ENCODE results near the gene HDAC7. TPM values are rescaled to one million over a fixed set of nuclear protein-coding genes. Genes with fewer than 3 reads are reported as not detected.
"Not testable (repeated sequence)": the region's sequence is repeated elsewhere in the genome, so short reads cannot be mapped to it uniquely, and the experiment has no call there.

The HDAC7 gene
- total RNA-seq, 2 experiments from 2014 or later: 180 to 207 TPM

- CTCF ChIA-PET: interaction anchor here (0.7 to 27.1 kb wide), 10 partner anchors 9 to 160 kb away, joined by 3 to 1049 read pairs (median 6); no protein-coding TSS in a partner anchor
- peaks cover 98% of the 10 kb centered on the region for H3K4me1 Mint-ChIP-seq (ENCODE audit: low read depth)
- ATAC-seq (no peak), DNase-seq (no peak)
- H3K27me3 Mint-ChIP-seq (ENCODE audit: low read depth): no peaks in the 10 kb centered on the region
- no peaks in the 10 kb centered on the region for H3K9me3 Mint-ChIP-seq (ENCODE audit: insufficient read depth)
- peak overlapping the region; percentile 90 for H3K27ac Mint-ChIP-seq
- POLR2A ChIA-PET: interaction anchor here (1.0 to 20.2 kb wide), 10 partner anchors 6 to 596 kb away, joined by 3 to 642 read pairs (median 7); partner anchors contain the start of genes HDAC7, RPAP3 and SENP1
- peaks cover 67% of the 10 kb centered on the region for H3K36me3 Mint-ChIP-seq (ENCODE audit: low read depth)
- peak overlapping the region; percentile 90 for H3K4me3 Mint-ChIP-seq
Observed at GRCh38 chr12:47811581-47812484, 7.9 kb downstream of the HDAC7 start.

- Mint-ChIP-seq H3K4me3 (peak overlapping the region; percentile 90), H3K27ac (peak overlapping the region; percentile 88), H3K36me3 (ENCODE audit: low read depth) (peaks cover 69% of the 10 kb centered on the region), H3K27me3 (ENCODE audit: low read depth) (no peaks in the 10 kb centered on the region), H3K4me1 (ENCODE audit: low read depth) (peaks cover 98% of the 10 kb centered on the region), H3K9me3 (ENCODE audit: insufficient read depth) (no peaks in the 10 kb centered on the region)
- DNase-seq (no peak), ATAC-seq (no peak)
- ChIA-PET CTCF (interaction anchor here (1.1 to 27.1 kb wide), 9 partner anchors 7 to 68 kb away, joined by 3 to 1049 read pairs (median 8); partner anchors contain the start of gene HDAC7), POLR2A (interaction anchor here (1.3 to 20.2 kb wide), 3 partner anchors 6 to 40 kb away, joined by 3 to 642 read pairs (median 272); partner anchors contain the start of gene HDAC7)
Observed at GRCh38 chr12:47811072-47811396, 8.7 kb downstream of the HDAC7 start.

GRCh38 chr12:47809518-47809917 is 10.2 kb downstream of the HDAC7 start:
- not testable (repeated sequence) for H3K27me3 Mint-ChIP-seq (ENCODE audit: low read depth); DNase-seq; ATAC-seq; H3K9me3 Mint-ChIP-seq (ENCODE audit: insufficient read depth)
- Mint-ChIP-seq H3K36me3 (ENCODE audit: low read depth) (peaks cover 72% of the 10 kb centered on the region), H3K4me1 (ENCODE audit: low read depth) (peaks cover 98% of the 10 kb centered on the region), H3K27ac (peak overlapping the region; percentile 88), H3K4me3 (peak overlapping the region; percentile 29)
- POLR2A ChIA-PET: interaction anchor here (0.8 to 20.2 kb wide), 4 partner anchors 7 to 592 kb away, joined by 3 to 642 read pairs (median 138); partner anchors contain the start of gene HDAC7
- CTCF ChIA-PET: interaction anchor here (1.2 to 27.1 kb wide), 8 partner anchors 8 to 67 kb away, joined by 3 to 1049 read pairs (median 9); partner anchors contain the start of gene HDAC7

GRCh38 chr12:47808574-47809365 is 10.9 kb downstream of the HDAC7 start:
- Mint-ChIP-seq H3K4me3 (peak overlapping the region; percentile 71), H3K27me3 (ENCODE audit: low read depth) (no peaks in the 10 kb centered on the region), H3K36me3 (ENCODE audit: low read depth) (peaks cover 67% of the 10 kb centered on the region), H3K4me1 (ENCODE audit: low read depth) (peaks cover 98% of the 10 kb centered on the region), H3K27ac (peak overlapping the region; percentile 91), H3K9me3 (ENCODE audit: insufficient read depth) (no peaks in the 10 kb centered on the region)
- POLR2A ChIA-PET: interaction anchor here (0.7 to 20.2 kb wide), 13 partner anchors 9 to 595 kb away, joined by 3 to 642 read pairs (median 5); partner anchors contain the start of genes HDAC7 and RPAP3
- peak; percentile 77 for DNase-seq
- peak; percentile 36 for ATAC-seq
- CTCF ChIA-PET: interaction anchor here (1.0 to 27.1 kb wide), 21 partner anchors 9 to 349 kb away, joined by 3 to 1049 read pairs (median 6); partner anchors contain the start of genes HDAC7, SLC48A1, TMEM106C and VDR

GRCh38 chr12:47808050-47808449 is 11.7 kb downstream of the HDAC7 start:
- Mint-ChIP-seq H3K27me3 (ENCODE audit: low read depth) (no peaks in the 10 kb centered on the region), H3K4me1 (ENCODE audit: low read depth) (peaks cover 98% of the 10 kb centered on the region), H3K9me3 (ENCODE audit: insufficient read depth) (no peaks in the 10 kb centered on the region), H3K27ac (peak overlapping the region; percentile 91), H3K36me3 (ENCODE audit: low read depth) (peaks cover 67% of the 10 kb centered on the region), H3K4me3 (peak overlapping the region; percentile 71)
- DNase-seq (peak; percentile 95), ATAC-seq (peak; percentile 60)
- ChIA-PET CTCF (interaction anchor here (0.6 to 27.1 kb wide), 24 partner anchors 10 to 1575 kb away, joined by 3 to 1049 read pairs (median 6); partner anchors contain the start of genes HDAC7, RPAP3, SLC48A1 and TMEM106C), POLR2A (interaction anchor here (0.7 to 20.2 kb wide), 14 partner anchors 9 to 594 kb away, joined by 3 to 642 read pairs (median 5); partner anchors contain the start of genes ASB8, HDAC7 and RPAP3)

GRCh38 chr12:47807338-47807737 is 12.4 kb downstream of the HDAC7 start:
- H3K4me1 Mint-ChIP-seq (ENCODE audit: low read depth): peaks cover 99% of the 10 kb centered on the region

GRCh38 chr12:47805417-47805816 is 14.3 kb downstream of the HDAC7 start:
- ChIA-PET POLR2A (interaction anchor here (0.7 to 20.2 kb wide), 3 partner anchors 12 to 69 kb away, joined by 3 to 642 read pairs (median 272); partner anchors contain the start of gene HDAC7), CTCF (interaction anchor here (1.0 to 27.1 kb wide), 4 partner anchors 13 to 80 kb away, joined by 4 to 1049 read pairs (median 70); partner anchors contain the start of gene HDAC7)
- DNase-seq (no peak), ATAC-seq (no peak)
- peaks cover 59% of the 10 kb centered on the region for H3K36me3 Mint-ChIP-seq (ENCODE audit: low read depth)
- H3K9me3 Mint-ChIP-seq (ENCODE audit: insufficient read depth): no peaks in the 10 kb centered on the region
- H3K4me3 Mint-ChIP-seq: peak overlapping the region; percentile 49
- H3K4me1 Mint-ChIP-seq (ENCODE audit: low read depth): peaks cover 99% of the 10 kb centered on the region
- peak overlapping the region; percentile 82 for H3K27ac Mint-ChIP-seq
- H3K27me3 Mint-ChIP-seq (ENCODE audit: low read depth): no peaks in the 10 kb centered on the region

More at GRCh38 chr12:47807338-47807737, 12.4 kb downstream of the HDAC7 start:
- Mint-ChIP-seq H3K4me3 (peak overlapping the region; percentile 71), H3K27me3 (ENCODE audit: low read depth) (no peaks in the 10 kb centered on the region), H3K36me3 (ENCODE audit: low read depth) (peaks cover 63% of the 10 kb centered on the region), H3K9me3 (ENCODE audit: insufficient read depth) (no peaks in the 10 kb centered on the region), H3K27ac (peak overlapping the region; percentile 91)
- POLR2A ChIA-PET: interaction anchor here (0.9 to 20.2 kb wide), 10 partner anchors 8 to 350 kb away, joined by 3 to 642 read pairs (median 8); partner anchors contain the start of genes ASB8, HDAC7 and RPAP3
- DNase-seq (no peak), ATAC-seq (no peak)
- CTCF ChIA-PET: interaction anchor here (0.8 to 27.1 kb wide), 20 partner anchors 9 to 351 kb away, joined by 3 to 1049 read pairs (median 6); partner anchors contain the start of genes HDAC7, RPAP3, SLC48A1 and VDR

- no peak overlapping the region for H3K4me3 Mint-ChIP-seq
Observed at GRCh38 chr12:47804171-47804570, 15.5 kb downstream of the HDAC7 start.

GRCh38 chr12:47803191-47803875 is 16.4 kb downstream of the HDAC7 start:
- H3K27me3 Mint-ChIP-seq (ENCODE audit: low read depth): no peaks in the 10 kb centered on the region
- ATAC-seq: no peak

More at GRCh38 chr12:47804171-47804570, 15.5 kb downstream of the HDAC7 start:
- POLR2A ChIA-PET: interaction anchor here (0.5 to 20.2 kb wide), 4 partner anchors 13 to 70 kb away, joined by 3 to 642 read pairs (median 138); partner anchors contain the start of gene HDAC7
- peak overlapping the region; percentile 85 for H3K27ac Mint-ChIP-seq
- CTCF ChIA-PET: interaction anchor here (0.9 to 27.1 kb wide), 5 partner anchors 9 to 83 kb away, joined by 3 to 1049 read pairs (median 37); partner anchors contain the start of gene HDAC7
- ATAC-seq (no peak), DNase-seq (no peak)
- H3K9me3 Mint-ChIP-seq (ENCODE audit: insufficient read depth): no peaks in the 10 kb centered on the region
- no peaks in the 10 kb centered on the region for H3K27me3 Mint-ChIP-seq (ENCODE audit: low read depth)
- H3K4me1 Mint-ChIP-seq (ENCODE audit: low read depth): peaks cover 98% of the 10 kb centered on the region
- peaks cover 64% of the 10 kb centered on the region for H3K36me3 Mint-ChIP-seq (ENCODE audit: low read depth)

GRCh38 chr12:47802312-47802711 is 17.4 kb downstream of the HDAC7 start:
- peaks cover 69% of the 10 kb centered on the region for H3K36me3 Mint-ChIP-seq (ENCODE audit: low read depth)
- ATAC-seq (peak; percentile 27), DNase-seq (no peak)
- ChIA-PET POLR2A (interaction anchor here (0.8 to 12.2 kb wide), 5 partner anchors 8 to 31 kb away, joined by 3 to 272 read pairs (median 4); partner anchors contain the start of gene HDAC7), CTCF (interaction anchor here (0.9 to 27.1 kb wide), 17 partner anchors 8 to 161 kb away, joined by 3 to 1049 read pairs (median 7); partner anchors contain the start of genes HDAC7, TMEM106C and VDR)
- no peaks in the 10 kb centered on the region for H3K9me3 Mint-ChIP-seq (ENCODE audit: insufficient read depth)
- H3K4me1 Mint-ChIP-seq (ENCODE audit: low read depth): peaks cover 95% of the 10 kb centered on the region
- peak overlapping the region; percentile 85 for H3K27ac Mint-ChIP-seq
- no peaks in the 10 kb centered on the region for H3K27me3 Mint-ChIP-seq (ENCODE audit: low read depth)
- peak overlapping the region; percentile 44 for H3K4me3 Mint-ChIP-seq

More at GRCh38 chr12:47803191-47803875, 16.4 kb downstream of the HDAC7 start:
- ChIA-PET CTCF (interaction anchor here (4.1 to 27.1 kb wide), 3 partner anchors 10 to 31 kb away, joined by 37 to 1049 read pairs (median 137); partner anchors contain the start of gene HDAC7), POLR2A (interaction anchor here (1.1 to 20.2 kb wide), 3 partner anchors 14 to 31 kb away, joined by 3 to 642 read pairs (median 272); partner anchors contain the start of gene HDAC7)
- Mint-ChIP-seq H3K4me1 (ENCODE audit: low read depth) (peaks cover 96% of the 10 kb centered on the region), H3K4me3 (peak overlapping the region; percentile 44), H3K9me3 (ENCODE audit: insufficient read depth) (no peaks in the 10 kb centered on the region), H3K27ac (peak overlapping the region; percentile 85), H3K36me3 (ENCODE audit: low read depth) (peaks cover 68% of the 10 kb centered on the region)
- DNase-seq: no peak

All from activated CD8-positive, alpha-beta T cell treated with anti-CD3 and anti-CD28 coated beads, Interleukin-2, amount 10 ng/mL, durations not matched to agents 7 days and 5 days (primary cell).